Upper lobe of left lung (tissue), 4 donors: ENCODE data around the gene TDRD1.

Experiments used
- EP300 ChIP-seq, 4 donors: sonication (generic); formaldehyde crosslinking; IDR thresholded peaks; one replicate each; pipeline ENCODE4 v1.5.1; 2017; ENCODE audit warnings: antibody characterized with exemption in 4 of 4, control low read depth in 2 of 4
- POLR2A ChIP-seq, 4 donors: fragments of 450-650 bp; IDR thresholded peaks; one replicate each; pipeline ENCODE4 v1.5.1; 2016 to 2017; ENCODE audit warnings: antibody characterized with exemption in 4 of 4, mild to moderate bottlenecking in 2 of 4
- POLR2AphosphoS5 ChIP-seq, 2 donors: sonication (generic); formaldehyde crosslinking; IDR thresholded peaks; one replicate each; pipeline ENCODE4 v1.5.1; 2017; ENCODE audit warnings: antibody characterized with exemption in 2 of 2
- TF ChIP-seq, protein P1 (sequence below), 6 experiments: fragments of 450-650 bp in 4 of 6; fragments of 200-600 bp in 2 of 6; sonication (generic) in 2 of 6; IDR thresholded peaks; one replicate each; pipeline ENCODE4 v1.5.1; 2016 to 2019; ENCODE audit warnings: antibody characterized with exemption in 6 of 6

GRCh38 chr10:114189700-114190099 lies 10.5 kb downstream of the TDRD1 start:
- TF ChIP-seq, protein P1, sequence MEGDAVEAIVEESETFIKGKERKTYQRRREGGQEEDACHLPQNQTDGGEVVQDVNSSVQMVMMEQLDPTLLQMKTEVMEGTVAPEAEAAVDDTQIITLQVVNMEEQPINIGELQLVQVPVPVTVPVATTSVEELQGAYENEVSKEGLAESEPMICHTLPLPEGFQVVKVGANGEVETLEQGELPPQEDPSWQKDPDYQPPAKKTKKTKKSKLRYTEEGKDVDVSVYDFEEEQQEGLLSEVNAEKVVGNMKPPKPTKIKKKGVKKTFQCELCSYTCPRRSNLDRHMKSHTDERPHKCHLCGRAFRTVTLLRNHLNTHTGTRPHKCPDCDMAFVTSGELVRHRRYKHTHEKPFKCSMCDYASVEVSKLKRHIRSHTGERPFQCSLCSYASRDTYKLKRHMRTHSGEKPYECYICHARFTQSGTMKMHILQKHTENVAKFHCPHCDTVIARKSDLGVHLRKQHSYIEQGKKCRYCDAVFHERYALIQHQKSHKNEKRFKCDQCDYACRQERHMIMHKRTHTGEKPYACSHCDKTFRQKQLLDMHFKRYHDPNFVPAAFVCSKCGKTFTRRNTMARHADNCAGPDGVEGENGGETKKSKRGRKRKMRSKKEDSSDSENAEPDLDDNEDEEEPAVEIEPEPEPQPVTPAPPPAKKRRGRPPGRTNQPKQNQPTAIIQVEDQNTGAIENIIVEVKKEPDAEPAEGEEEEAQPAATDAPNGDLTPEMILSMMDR (IDR thresholded peaks at IDR 0.05), result no peak
- TF ChIP-seq POLR2A (IDR thresholded peaks at IDR 0.05) (no peak), EP300 (IDR thresholded peaks at IDR 0.05) (no peak), POLR2AphosphoS5 (IDR thresholded peaks at IDR 0.05) (no peak)
